Neural progenitor cell (in vitro differentiated cells): ENCODE measurements around the gene UQCRC2.

Experiments
- CTCF ChIP-seq: fragments of 200-600 bp; sonication (generic); IDR thresholded peaks from 2 replicates; pipeline ENCODE4 v1.5.1; 2017; ENCODE audit warnings: antibody characterized with exemption, mild to moderate bottlenecking
- EZH2 ChIP-seq: fragments of 200-600 bp; sonication (generic); IDR thresholded peaks from 2 replicates; pipeline ENCODE4 v1.6.1; 2017; ENCODE audit warnings: antibody characterized with exemption, mild to moderate bottlenecking, moderate library complexity
- EZH2phosphoT487 ChIP-seq: fragments of 200-600 bp; sonication (generic); IDR thresholded peaks from 2 replicates; pipeline ENCODE4 v1.6.1; 2017; ENCODE audit warnings: antibody characterized with exemption

- no peak for TF ChIP-seq CTCF
- TF ChIP-seq EZH2 = no peak
- TF ChIP-seq EZH2phosphoT487 = no peak
Observed at GRCh38 chr16:22001591-22001990, 48.4 kb downstream of the UQCRC2 start.
